RWPE1 (cell line): Measurements from ENCODE around the gene USP7.

Source experiments
- CTCF ChIA-PET: fragments of 350-600 bp; sonication (Branson Sonifier 250); formaldehyde crosslinking; extraction: SDS; loops from one replicate; lab custom pipeline; 2021; lab: Yijun Ruan, JAX
- POLR2A ChIA-PET: fragments of 400-600 bp; formaldehyde crosslinking; extraction: SDS; loops from one replicate; lab custom pipeline; 2020; ENCODE audit warnings: antibody characterized with exemption; ENCODE audit not compliant: low non-redundant PET; lab: Yijun Ruan, JAX
- DNase-seq: peaks from one replicate; pipeline ENCODE4 v3.0.0; 2012; ENCODE audit warnings: low spot score
- H3K27ac ChIP-seq: fragments of 450-650 bp; 2 replicates; pipeline ENCODE4 v1.5.1; 2017
- CTCF ChIP-seq: fragments of 450-650 bp; conservative IDR thresholded peaks from 2 replicates; pipeline ENCODE4 v1.5.1; 2017; ENCODE audit warnings: low read depth, mild to moderate bottlenecking

Gene USP7

DNA sequence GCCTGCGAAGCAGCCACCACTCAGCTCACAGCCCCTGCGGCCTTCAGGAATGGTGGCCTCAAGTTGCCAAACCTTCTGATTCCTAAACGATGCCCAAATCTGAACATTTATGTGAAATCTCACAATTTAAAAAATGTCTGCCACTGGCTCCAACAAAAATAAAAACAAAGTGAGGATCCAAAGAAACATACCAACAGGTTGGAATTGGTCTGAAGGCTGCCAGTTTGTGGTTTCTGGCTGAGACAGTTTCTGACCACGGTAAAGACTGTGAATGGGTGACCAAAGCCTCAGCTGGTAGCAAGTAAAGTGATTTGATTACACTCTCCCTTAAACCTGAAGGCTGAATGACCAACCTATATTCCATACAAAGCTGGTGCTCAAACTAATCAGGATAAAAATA lies 56.6 kb downstream of the USP7 start:
- ChIA-PET POLR2A (no interaction called here), CTCF (no interaction called here)
- no peak overlapping the region for H3K27ac ChIP-seq
- DNase-seq: no peak
- TF ChIP-seq CTCF: no peak

- CTCF ChIA-PET: interaction anchor here (0.5 to 1.0 kb wide), 3 partner anchors 24 to 47 kb away, joined by 3 to 4 read pairs (median 3); partner anchors contain the start of gene LITAFD
Observed at GRCh38 chr16:8905795-8906591, 57.7 kb downstream of the USP7 start.

DNA sequence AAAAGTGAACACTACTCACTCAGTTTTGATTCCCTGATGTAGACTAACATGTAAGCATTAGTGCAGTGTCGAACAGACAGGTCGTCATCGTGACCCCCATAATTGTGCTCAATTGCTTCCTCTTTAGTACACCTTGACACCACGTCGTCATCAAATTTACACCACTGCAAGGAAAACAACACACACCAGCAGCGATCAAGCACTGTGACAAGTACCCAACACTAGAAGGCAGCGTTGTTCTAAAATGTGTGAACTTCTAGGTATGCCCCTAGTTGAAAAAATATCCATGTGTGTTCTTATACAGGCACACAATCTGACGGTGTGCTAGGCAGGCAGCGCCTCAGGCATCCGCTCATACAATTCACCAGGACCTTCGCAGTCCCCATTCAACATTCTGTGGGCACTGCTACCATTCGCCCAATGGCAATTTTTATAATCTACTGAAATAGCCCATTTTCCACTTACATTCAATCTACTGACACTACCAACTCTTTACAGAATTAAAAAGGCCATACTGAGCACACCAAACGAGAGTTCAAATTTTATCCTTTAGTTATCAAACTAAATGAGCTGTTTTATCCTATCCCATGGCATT lies 58.4 kb downstream of the USP7 start:
- no peak for DNase-seq
- 0 out of 2 replicates have a peak, but pooled peaks have one; percentile 8 for TF ChIP-seq CTCF
- H3K27ac ChIP-seq: no peak overlapping the region
- ChIA-PET POLR2A (no interaction called here), CTCF (interaction anchor here (0.8 to 1.0 kb wide), 2 partner anchors 23 to 31 kb away, joined by 3 read pairs; partner anchors contain the start of gene LITAFD)

More at GRCh38 chr16:8905795-8906591, 57.7 kb downstream of the USP7 start:
- no peak for DNase-seq
- no peak for TF ChIP-seq CTCF
- H3K27ac ChIP-seq: no peak overlapping the region
- POLR2A ChIA-PET: no interaction called here

GRCh38 chr16:8904018-8904430 lies 59.7 kb downstream of the USP7 start:
- CTCF ChIA-PET: no interaction called here

GRCh38 chr16:8903004-8903403 lies 60.7 kb downstream of the USP7 start:
- TF ChIP-seq CTCF: no peak
- POLR2A ChIA-PET: no interaction called here
- no peak for DNase-seq
- no peak overlapping the region for H3K27ac ChIP-seq
- CTCF ChIA-PET: interaction anchor here (0.6 kb wide), 1 partner anchor 29 kb away, joined by 4 read pairs; no protein-coding TSS in a partner anchor

More at GRCh38 chr16:8904018-8904430, 59.7 kb downstream of the USP7 start:
- H3K27ac ChIP-seq: no peak overlapping the region
- POLR2A ChIA-PET: no interaction called here
- no peak for DNase-seq
- no peak for TF ChIP-seq CTCF

DNA sequence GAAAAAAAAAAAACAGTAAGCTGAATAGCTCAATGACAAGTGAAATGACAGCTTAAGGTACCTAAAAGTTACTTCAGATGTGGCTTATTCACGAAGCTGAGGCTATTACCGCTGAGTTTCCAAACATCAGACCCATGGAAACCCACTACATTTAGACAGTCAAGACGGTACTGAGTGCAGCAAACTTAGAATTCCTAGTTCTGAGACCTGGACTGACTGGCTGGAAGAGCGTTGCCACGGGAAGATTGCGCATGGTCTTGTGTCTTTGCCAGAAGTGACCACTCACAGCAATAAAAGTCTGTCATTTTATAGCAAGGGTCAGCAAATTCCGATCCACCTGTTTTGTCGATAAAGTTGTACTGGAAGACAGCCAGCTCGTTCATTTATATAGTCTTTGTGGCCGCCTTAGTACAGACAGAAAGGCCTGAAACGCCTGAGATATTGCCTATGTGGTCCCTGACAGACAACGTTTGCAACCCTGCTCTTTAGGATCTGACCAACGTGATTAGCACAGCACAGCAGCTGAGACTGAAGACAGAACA lies 62.3 kb downstream of the USP7 start:
- no peak for TF ChIP-seq CTCF
- DNase-seq: no peak
- no peak overlapping the region for H3K27ac ChIP-seq
- POLR2A ChIA-PET: no interaction called here
- CTCF ChIA-PET: interaction anchor here (0.6 to 1.1 kb wide), 8 partner anchors 10 to 1708 kb away, joined by 3 to 5 read pairs (median 4); no protein-coding TSS in a partner anchor
